Right renal cortex interstitium (tissue), 3 donors: ENCODE results near the gene RGS3. TPM values are rescaled to one million over a fixed set of nuclear protein-coding genes. Genes with fewer than 3 reads are reported as not detected.
A peak's percentile ranks its signal among the peaks of the same experiment; 100 is the strongest.
"Not testable (repeated sequence)": the region's sequence is repeated elsewhere in the genome, so short reads cannot be mapped to it uniquely, and the experiment has no call there.

Source experiments
- DNase-seq, 3 donors: peaks; one replicate each; pipeline ENCODE4 v3.0.0-alpha.2; 2013; ENCODE audit warnings: low read depth in 3 of 3, low spot score in 2 of 3
- polyA plus RNA-seq, 3 donors: library from polyadenylated mRNA; unstranded; fragments of 120-200 nt; gene quantifications; one replicate each; pipeline ENCODE4 v1.2.1, GENCODE V29; 2013; ENCODE audit not compliant: insufficient read length in 3 of 3

The RGS3 gene
- polyA plus RNA-seq = 10 to 100 TPM; 45.1 to 47.4 (median 47.2) TPM

DNA sequence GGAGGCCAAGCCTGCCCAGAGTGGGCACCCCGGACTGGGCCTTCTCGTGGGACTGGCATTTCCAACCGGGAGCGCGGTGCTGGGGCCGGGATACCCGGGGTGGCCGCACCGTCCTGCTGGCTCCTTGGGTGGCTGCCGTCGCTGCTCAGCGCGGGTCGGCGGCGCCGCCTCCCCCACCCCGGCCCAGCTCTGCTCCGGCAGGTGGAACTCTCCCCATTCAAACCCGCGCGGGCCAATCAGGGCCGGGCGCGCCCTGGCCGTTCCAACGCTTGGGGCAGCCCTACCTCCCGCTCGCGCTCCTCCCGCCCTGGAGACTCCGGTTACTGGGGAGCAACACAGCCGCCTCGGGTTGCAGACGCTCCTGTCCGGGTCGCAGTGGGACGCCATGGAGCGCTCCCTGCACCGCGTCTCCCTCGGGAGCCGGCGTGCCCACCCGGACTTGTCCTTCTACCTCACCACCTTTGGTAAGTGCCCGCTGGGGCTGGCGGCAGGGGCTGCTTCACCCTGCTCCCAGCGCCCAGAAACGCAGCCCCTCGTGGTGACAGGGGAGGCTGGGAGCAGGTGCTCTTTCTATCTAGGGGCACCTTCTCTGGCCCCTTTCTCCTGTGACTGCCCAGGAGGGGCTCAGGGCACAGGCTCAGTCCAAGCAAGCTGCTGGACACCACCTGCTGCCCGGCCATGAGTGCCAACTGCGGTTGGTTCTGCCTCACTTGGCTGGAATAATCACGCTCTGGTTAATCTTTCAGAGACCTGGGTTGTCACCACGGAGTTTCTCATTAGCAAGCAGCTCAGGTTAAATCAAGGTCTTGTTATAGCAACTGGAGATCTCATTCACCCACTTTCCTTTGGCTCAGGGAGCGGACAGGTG lies at the start of gene RGS3:
Gene RGS3 (plus strand): TSS at position 310 of the 868 bp plus-strand sequence. CDS start 76 bp downstream, at position 386.
- DNase-seq = peak in 2 of 3 donors; percentile 42 to 65

DNA sequence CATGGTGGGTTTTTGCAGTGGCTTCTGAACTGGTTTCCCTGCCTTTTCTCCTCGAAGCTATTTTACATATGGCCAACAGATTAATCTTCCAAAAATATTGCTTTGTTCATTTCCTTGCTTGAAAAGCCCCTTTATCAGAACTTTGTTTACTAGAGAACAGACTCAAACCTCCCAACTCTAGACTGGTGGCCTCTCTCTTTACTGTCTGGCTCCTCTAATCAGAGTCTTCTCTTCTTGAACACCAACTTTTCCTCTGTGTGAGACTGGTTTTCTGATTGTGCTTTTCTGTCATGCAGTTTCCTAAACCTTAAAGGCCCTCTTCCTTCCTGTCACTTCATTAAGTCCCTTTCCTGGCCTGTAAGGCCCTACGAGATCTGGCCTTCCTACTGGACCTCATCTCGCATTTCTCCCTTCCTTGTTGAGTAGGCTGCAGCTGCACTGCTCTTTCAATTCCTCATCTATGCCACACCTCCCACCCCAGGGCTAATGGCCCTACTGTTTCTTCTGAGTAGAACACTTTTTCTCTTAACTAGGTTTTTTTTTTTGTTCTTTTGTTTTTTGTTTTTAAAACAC lies 47.3 kb upstream of the RGS3 start:
- no peak for DNase-seq

DNA sequence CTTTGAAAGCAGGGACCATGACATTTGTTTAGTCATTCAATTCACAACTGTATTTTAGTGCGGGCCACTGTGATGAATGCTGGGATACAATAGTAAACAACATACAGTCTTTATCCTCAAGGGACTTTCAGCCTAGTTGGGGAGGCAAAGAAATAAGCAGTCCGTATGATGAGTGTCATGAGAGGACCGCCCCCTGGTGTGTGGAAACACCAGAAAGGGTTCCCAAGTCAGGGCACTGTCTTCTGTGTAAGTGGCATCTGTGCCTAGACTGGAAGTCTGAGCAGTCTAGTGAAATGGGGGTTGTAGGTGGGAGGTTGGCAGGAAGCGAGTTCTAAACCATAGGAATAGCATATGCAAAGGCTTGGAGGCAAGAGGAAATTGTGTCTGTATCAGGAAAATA lies 46.2 kb upstream of the RGS3 start:
- DNase-seq = no peak

DNA sequence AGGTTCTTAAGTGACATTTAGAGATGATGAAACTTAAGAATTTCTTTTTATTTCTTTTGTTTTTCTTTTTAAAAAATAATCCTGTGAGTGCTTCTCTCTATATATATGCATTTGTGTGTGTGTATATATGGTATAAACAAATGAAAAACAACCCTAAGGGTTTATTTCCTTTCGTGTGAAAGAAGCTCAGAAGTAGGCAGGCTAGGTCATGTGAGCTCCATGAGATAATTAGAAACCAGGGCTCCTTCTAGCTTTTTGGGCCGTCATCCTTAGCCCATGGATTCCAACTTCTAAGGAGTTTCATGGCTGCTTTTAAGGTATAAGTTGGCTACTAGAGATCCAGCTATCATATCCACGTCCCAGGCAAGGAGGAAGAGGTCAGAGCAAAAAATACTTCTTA lies 41.8 kb upstream of the RGS3 start:
- DNase-seq = no peak

DNA sequence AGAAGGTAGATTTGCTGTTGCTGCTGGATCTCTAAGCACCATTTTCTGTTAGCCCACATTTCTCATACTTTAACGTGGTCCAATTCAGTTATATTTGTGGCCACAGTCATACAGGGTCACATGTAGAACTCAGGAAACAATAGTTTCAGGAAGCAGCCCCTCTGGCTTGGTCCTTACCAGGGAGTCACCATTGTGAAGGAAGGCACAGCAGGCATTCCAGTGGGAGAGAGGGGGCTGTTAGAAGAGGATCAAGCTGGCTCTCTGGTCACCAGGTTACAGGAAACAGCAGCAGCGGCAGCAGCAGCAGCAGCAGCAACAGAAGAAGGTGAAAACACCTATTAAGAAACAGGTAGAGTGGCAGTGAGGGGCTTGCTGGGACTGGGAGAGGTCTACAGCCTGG lies 38.5 kb upstream of the RGS3 start:
- no peak for DNase-seq

DNA sequence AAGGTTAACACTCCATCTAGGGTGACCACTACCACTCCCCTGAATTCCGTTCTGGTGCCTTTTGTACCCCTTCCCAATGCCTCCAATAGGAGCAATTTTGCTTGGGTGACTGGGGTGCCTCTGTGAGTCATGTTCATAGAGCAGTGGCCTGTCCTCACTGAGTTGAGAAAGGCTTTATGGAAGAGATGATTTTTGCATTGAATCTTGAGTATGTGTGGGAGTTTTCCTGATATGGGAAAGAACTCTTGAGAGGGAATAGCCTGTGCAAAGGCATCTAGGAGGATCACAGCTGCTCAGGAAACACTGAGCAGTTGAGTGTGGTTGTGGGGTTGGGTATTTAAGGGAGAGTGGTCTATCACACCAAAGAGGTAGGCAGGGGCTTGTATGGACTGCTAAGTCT lies 36.8 kb upstream of the RGS3 start:
- DNase-seq = no peak

DNA sequence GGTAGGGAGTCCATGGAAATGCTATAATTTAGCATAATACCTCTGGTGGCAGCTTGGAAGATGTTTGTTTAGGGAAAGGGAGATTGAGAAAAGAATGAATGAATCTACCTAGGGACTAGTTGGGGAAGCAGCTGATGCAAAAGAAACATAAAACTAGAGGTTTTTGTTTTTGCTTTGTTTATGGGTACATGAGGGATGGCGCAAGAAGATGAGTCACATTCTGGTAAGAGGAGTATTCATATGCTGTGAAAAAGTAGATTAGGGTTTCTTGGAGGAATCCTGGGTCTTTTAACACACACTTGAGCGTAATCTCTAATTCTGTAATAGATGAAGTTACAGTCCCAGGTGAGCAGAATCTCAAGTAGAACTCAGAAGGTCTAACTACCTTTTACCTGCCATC lies 35.9 kb upstream of the RGS3 start:
- no peak for DNase-seq

DNA sequence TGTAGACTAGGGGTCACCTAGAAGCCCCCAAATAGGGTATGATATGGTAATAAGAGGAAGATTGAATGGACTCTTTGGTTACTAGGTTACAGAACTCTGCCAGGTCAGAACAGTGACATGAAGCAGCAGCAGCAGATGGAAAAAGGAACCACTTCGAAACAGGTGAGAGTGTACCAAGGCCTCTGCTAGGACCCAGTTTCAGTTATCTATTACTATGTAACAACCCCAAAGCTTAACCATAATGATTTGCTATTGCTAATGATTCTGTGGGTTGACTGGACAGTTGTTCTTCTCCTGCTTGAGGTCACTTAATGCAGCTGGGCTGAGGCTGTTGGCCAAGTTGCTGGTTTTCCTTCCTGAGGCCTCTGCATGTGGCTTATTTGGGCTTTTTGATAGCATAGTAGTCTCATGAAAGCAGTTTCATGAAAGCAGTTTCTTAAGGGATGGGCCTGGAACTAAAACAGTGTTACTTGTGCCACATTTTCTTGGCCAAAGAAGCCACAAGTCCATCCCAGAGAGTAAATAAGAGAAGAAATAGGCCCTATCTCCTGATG lies 35.4 kb upstream of the RGS3 start:
- DNase-seq = no peak

DNA sequence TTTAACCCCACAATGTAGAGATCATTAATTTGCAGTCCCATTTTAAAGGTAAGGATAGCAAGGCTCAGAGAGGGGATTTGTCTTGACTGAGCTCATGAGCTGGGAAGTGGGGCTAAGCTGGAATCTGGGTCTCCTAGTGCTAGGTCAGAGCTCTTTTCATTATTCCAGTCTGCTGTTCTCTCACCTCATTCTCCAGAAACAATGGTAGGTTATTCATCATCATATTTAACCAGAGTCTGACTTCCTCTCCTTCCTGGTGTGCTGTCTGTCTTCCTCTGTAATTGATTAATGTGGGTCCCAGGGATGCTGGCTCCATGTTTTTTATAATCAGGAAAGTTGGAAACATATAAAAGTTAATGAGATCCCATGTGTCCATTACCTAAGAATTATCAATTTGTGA lies 32.3 kb upstream of the RGS3 start:
- no peak for DNase-seq

DNA sequence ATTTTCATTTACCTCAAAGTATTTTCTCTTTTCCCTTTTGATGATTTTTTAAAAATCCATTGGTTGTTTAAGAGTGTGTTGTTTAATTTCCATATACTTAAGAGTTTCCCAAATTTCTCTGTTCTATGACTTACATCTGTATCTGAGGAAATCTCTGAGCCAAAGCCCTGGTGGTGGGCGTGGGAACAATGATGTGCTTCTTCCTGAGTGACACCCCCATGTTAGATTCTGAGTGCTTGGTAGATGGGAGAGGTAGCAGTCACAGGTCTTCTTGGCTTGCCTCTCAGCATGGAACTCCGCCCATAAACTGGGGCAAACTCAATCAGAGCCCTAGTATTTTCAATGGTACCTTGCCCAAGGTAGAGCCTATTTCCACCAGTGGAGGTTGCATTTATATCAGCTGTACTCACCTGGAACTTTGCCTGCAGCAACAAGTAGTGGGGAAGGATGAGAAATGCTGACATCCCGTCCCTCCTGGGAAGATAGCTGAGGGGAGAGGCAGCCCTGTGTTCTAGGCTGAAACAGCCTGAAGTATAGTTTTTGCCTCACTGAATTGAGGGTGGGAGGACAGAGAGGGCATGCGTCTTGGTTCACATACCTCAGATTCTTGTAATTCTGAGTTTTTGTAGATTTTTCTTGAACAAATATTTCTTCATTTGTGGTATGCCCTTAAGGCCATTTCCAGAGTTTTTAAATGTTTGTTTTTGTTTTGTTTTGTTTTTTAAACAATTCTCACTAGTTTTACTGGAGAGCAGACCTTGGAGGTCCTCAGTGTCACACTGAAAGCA lies 26.6 kb upstream of the RGS3 start:
- no peak for DNase-seq

DNA sequence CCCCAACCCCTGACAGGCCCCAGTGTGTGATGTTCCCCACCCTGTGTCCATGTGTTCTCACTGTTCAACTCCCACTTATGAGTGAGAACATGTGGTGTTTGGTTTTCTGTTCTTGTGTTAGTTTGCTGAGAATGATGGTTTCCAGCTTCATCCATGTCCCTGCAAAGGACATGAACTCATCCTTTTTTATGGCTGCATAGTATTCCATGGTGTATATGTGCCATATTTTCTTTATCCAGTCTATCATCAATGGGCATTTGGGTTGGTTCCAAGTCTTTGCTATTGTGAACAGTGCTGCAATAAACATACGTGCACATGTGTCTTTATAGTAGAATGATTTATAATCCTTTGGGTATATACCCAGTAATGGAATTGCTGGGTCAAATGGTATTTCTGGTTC lies 25.8 kb upstream of the RGS3 start:
- DNase-seq = not testable (repeated sequence)

DNA sequence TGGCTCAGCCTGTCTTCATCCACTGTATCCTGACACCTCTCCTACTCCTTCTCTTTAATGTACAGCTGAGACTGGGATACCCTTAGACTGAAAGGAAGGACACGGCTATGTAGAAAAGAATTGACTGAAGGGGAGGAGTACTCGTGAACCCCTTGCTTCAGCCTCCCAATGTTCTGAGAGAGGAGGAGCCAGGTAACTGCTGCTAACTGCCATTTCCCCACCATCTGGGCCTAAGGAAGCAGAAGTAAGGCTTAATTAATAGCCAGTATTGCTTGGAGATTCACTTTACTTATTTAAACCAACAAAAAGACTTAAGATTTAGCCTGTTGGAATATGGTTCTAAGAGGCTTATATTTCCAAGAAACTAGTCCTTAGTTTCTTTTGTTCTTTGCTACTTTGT lies 18.8 kb upstream of the RGS3 start:
- DNase-seq = no peak

DNA sequence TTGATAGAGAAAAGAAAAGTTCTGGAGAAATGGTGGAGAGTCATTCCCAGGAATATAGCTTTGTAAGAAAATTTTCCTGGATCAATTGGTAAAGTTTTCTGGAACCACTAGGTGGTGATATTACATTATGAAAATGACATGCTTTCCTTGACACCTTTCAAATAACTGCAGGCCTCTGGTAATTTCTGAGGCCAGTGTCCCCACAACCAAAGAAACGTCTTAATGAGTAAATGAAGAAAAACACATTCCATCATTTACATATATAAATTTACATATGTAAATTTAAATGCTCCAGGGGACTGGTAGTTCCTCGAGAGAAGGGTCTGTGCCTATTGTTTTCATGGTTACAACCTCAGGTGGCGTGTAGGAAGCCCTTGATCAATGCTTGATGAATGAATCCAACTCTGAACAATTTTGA lies 17.2 kb upstream of the RGS3 start:
- DNase-seq = no peak

DNA sequence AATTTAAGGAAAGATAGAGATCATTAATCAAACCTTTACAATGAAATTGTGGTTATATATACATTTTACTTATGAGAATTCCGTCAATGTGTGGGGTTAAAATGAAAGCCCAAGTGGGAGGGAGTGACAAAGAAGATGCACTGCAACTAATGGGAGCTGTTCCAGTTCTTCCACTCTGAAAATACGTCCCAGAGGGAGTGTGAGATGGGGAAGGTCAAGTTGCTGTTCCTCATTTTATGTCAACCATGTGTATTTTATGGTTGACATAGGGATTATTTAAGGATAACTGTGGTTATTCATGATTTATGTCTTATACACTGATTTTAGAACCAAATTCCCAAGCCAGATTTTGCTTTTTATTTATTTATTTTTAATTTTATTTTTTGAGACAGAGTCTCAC lies 14.2 kb upstream of the RGS3 start:
- no peak for DNase-seq

DNA sequence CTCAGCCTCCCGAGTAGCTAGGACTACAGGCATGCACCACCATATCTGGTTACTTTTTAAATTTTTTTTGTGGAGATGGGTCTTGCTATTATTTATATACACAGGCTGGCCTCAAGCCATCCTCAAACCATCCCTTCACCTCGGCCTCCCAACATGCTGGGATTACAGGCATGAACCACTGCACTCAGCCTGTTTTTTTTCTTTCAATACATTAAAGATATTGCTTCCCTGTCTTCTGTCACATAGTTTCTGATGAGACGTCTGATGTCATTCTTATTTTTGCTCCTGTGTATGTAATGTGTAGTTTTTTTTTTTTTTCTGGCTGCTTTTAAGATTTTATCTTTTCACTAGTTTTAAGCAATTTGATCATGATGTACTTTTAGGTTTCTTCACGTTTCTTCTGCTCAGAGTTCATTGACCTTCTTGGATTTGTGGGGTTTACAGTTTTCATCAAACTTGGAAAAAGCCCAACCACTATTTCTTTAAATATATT lies 11.4 kb upstream of the RGS3 start:
- DNase-seq = no peak

DNA sequence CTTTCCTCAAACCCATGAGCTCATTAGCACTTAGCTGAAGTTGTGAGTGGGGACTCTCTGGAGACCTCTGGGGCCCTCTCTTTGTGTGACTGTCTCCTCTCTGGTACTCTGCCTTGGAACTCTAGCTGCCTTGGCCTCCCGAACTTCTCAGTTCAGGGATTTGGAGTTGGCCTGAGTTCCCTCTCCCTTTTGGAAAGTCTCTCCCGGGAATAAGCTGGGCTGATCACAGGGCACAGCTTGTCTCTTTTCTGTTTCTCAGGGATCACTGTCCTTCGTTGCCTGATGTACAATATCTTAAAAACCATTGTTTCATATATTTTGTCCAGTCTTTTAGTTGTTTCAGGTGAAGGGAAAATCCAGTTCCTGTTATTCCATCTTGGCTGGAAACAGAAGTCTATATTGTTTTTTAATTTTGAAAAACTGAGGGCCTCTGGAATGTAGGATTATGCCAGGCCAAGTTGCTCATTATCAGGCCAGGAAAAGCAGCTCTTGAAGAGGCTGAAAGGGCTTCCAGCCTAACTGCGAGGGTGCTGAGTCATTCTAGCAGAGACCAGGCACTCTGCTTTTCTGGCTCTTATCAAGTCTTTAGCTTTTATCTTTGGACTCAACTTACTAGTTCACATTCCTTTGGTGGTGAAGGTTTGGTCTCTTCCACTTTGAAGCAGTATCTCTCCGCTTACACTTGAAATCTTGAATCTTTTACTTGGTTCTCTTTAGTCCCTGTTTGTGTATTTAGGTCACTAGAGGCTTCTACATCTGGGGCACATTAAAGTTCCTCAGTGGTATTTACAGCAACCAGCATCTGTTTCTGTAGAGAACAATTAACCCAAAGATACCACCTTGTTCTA lies 8.4 kb upstream of the RGS3 start:
- no peak for DNase-seq

DNA sequence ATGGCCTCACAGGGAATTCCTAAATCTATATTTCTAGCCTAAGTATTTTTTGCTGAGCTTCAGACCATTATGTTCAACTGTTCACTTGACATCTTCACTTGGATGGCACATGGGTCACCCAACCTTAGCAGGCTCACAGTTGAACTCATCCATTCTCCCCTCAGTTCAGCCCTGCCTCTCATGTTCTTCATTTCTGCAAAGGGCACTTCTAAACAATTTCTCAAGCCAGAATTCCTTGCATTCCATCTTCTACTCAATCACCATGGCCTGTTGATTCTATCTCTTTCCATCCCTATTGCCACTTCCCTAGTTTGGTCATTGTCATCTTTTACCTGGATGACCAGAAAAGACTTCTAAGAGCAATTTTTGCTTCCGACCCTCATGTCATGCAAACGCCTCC lies 7.3 kb upstream of the RGS3 start:
- no peak for DNase-seq

DNA sequence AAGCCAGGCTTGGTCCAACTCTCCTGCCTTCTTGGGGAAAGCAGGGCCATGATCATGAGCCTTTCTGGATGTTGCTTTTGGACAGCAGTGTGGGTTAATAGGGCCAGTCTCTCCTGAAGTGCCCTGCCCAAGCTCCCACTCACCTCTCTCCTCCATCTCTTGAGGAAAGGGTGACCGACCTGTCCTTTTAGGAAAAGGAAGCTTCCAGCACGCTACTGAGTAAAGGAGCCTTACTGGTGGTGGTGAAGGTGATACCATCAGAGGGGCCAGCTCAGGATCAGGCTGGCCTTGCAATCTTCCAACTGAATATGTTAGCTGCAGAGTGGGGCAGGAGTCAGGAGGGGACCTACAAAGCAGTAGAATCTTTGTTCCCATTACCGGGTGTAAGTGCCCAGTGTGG lies 2.2 kb upstream of the RGS3 start:
- DNase-seq = no peak

DNA sequence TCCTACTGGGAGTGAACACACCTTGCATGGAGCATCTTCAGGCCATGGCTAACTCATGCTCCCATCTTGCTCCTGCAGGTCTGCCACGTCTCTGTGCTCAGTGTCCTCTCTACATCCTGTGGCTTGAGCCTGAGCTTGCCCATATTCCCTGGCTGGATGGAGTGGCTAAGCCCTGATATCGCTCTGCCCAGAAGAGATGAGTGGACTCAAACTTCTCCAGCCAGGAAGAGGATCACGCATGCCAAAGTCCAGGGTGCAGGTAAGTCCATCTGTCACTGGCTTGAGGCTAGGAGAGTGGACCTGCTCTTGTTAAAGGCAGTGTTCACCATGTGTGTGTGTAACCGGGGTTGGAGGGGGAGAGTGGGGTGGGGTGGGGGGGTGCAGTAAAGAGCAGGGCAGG lies 1.6 kb upstream of the RGS3 start:
- no peak for DNase-seq

DNA sequence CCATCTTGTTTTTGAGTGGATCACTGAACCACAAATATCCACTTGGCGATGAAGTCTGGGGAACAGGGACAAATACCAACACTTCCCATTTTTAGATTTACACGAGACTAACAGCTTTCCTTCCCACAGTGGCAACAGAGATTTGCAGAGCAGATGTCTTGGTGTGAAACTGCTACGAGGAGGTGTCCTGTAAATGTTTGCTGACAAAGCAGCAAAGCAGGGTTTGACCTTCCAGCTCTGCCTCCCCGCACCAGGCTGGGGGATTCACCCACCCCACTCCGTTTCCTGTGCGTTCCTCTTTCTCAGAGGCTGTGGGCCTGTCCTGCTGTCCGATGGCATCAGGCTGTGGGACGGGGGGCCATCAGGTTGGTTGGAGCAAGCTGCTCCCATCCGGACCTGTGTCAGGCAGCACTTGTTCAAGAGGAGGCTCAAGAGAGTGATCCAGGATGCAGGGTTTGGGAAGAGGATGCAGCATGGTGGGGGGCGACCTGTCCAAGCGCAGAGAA lies 693 bp upstream of the RGS3 start:
- DNase-seq = no peak
